ENCODE data around the gene ATP1A1.

ATP1A1 gene

GRCh38 chr1:116345011-116345410, 28.0 kb upstream of the ATP1A1 start:
- no peak for DNase-seq (ENCODE audit: low spot score)

- DNase-seq (ENCODE audit: low spot score), result no peak
Measured at GRCh38 chr1:116345843-116346242, 27.2 kb upstream of the ATP1A1 start.

GRCh38 chr1:116346943-116347673, 25.9 kb upstream of the ATP1A1 start:
- peak; percentile 57 for DNase-seq (ENCODE audit: low spot score)

- DNase-seq (ENCODE audit: low spot score), result no peak
Measured at GRCh38 chr1:116347696-116348095, 25.3 kb upstream of the ATP1A1 start.

GRCh38 chr1:116350097-116350645, 22.9 kb upstream of the ATP1A1 start:
- no peak for DNase-seq (ENCODE audit: low spot score)

- no peak for DNase-seq (ENCODE audit: low spot score)
Measured at GRCh38 chr1:116351914-116352313, 21.1 kb upstream of the ATP1A1 start.

- no peak for DNase-seq (ENCODE audit: low spot score)
Measured at GRCh38 chr1:116352349-116352813, 20.7 kb upstream of the ATP1A1 start.

- no peak for DNase-seq (ENCODE audit: low spot score)
Measured at GRCh38 chr1:116353155-116353554, 19.9 kb upstream of the ATP1A1 start.

GRCh38 chr1:116356067-116356466, 17.0 kb upstream of the ATP1A1 start:
- no peak for DNase-seq (ENCODE audit: low spot score)

GRCh38 chr1:116356673-116357072, 16.4 kb upstream of the ATP1A1 start:
- DNase-seq (ENCODE audit: low spot score), result no peak

GRCh38 chr1:116357487-116357886, 15.6 kb upstream of the ATP1A1 start:
- DNase-seq (ENCODE audit: low spot score), result no peak

GRCh38 chr1:116359060-116359830, 13.8 kb upstream of the ATP1A1 start:
- no peak for DNase-seq (ENCODE audit: low spot score)

- no peak for DNase-seq (ENCODE audit: low spot score)
Measured at GRCh38 chr1:116359871-116360270, 13.2 kb upstream of the ATP1A1 start.

- no peak for DNase-seq (ENCODE audit: low spot score)
Measured at GRCh38 chr1:116360429-116361173, 12.4 kb upstream of the ATP1A1 start.

GRCh38 chr1:116361648-116362047, 11.4 kb upstream of the ATP1A1 start:
- DNase-seq (ENCODE audit: low spot score), result no peak

- DNase-seq (ENCODE audit: low spot score), result no peak
Measured at GRCh38 chr1:116362050-116362449, 11.0 kb upstream of the ATP1A1 start.

- no peak for DNase-seq (ENCODE audit: low spot score)
Measured at GRCh38 chr1:116365353-116365780, 7.7 kb upstream of the ATP1A1 start.

- no peak for DNase-seq (ENCODE audit: low spot score)
Measured at GRCh38 chr1:116365857-116366256, 7.2 kb upstream of the ATP1A1 start.

GRCh38 chr1:116367256-116367945, 5.6 kb upstream of the ATP1A1 start:
- no peak for DNase-seq (ENCODE audit: low spot score)

GRCh38 chr1:116368241-116368640, 4.8 kb upstream of the ATP1A1 start:
- no peak for DNase-seq (ENCODE audit: low spot score)

- DNase-seq (ENCODE audit: low spot score), result no peak
Measured at GRCh38 chr1:116370181-116370580, 2.9 kb upstream of the ATP1A1 start.

- no peak for DNase-seq (ENCODE audit: low spot score)
Measured at GRCh38 chr1:116371752-116372151, 1.3 kb upstream of the ATP1A1 start.

Measured in COLO829 (cell line).